Transverse colon (tissue), 4 donors: Measurements from ENCODE around the gene LRRC3C. TPM values are rescaled to one million over a fixed set of nuclear protein-coding genes. Genes with fewer than 3 reads are reported as not detected.
A peak's percentile ranks its signal among the peaks of the same experiment; 100 is the strongest.

Source experiments
- DNase-seq: peaks from one replicate; pipeline ENCODE4 v3.0.0-alpha.2; 2019
- H3K27ac ChIP-seq, 4 donors: fragments of 200-600 bp; sonication (generic); 2 replicates each; pipeline ENCODE4 v1.5.1; 2016 to 2018; ENCODE audit warnings: inconsistent platforms in 4 of 4
- H3K27me3 ChIP-seq: fragments of 200-600 bp; sonication (generic); 2 replicates; pipeline ENCODE4 v1.5.1; 2017; ENCODE audit warnings: inconsistent platforms
- H3K36me3 ChIP-seq, 4 donors: fragments of 200-600 bp; sonication (generic); 2 replicates each; pipeline ENCODE4 v1.5.1; 2017 to 2019; ENCODE audit warnings: inconsistent platforms in 4 of 4
- H3K4me1 ChIP-seq, 4 donors: fragments of 200-600 bp; sonication (generic); 2 replicates each; pipeline ENCODE4 v1.5.1; 2017 to 2020; ENCODE audit warnings: inconsistent platforms in 4 of 4
- H3K4me3 ChIP-seq, 4 donors: fragments of 200-600 bp; sonication (generic); 1 replicate in 1 of 4; 2 replicates in 3 of 4; pipeline versions ENCODE4 v1.5.1 to v1.6.1; 2017 to 2019; ENCODE audit warnings: inconsistent platforms in 4 of 4
- H3K9me3 ChIP-seq, 2 donors: fragments of 200-600 bp; sonication (generic); 2 replicates each; pipeline ENCODE4 v1.5.1; 2017 to 2019; ENCODE audit warnings: inconsistent platforms in 2 of 2
- EP300 ChIP-seq: sonication (generic); formaldehyde crosslinking; IDR thresholded peaks from one replicate; pipeline ENCODE4 v1.6.1; 2017; ENCODE audit warnings: antibody characterized with exemption, low read depth
- POLR2A ChIP-seq: fragments of 450-650 bp; IDR thresholded peaks from one replicate; pipeline ENCODE4 v1.6.1; 2016; ENCODE audit warnings: antibody characterized with exemption, mild to moderate bottlenecking, moderate library complexity
- POLR2AphosphoS5 ChIP-seq, 3 donors: sonication (generic); formaldehyde crosslinking; IDR thresholded peaks; one replicate each; pipeline ENCODE4 v1.6.1; 2016; ENCODE audit warnings: antibody characterized with exemption in 3 of 3
- WGBS, 2 donors: methylation state at CpG; one replicate each; pipeline ENCODE4 v1.1.5; 2018; ENCODE audit warnings: low coverage in 1 of 2; 5-methylcytosine and 5-hydroxymethylcytosine counted together
- in situ Hi-C, 4 donors: fragments of 200-750 bp; cut with MboI; loops; one replicate each; pipeline versions ENCODE4 v1.15.0 to v1.15.1; 2017; ENCODE audit warnings: low sequenced_read_pairs in 3 of 4, low pct_ligation_motif_present in 1 of 4, low pct_unique_long_range_greater_than_20kb in 1 of 4
- intact Hi-C: fragments of 100-400 bp; cut with DNase I; formaldehyde crosslinking; loops from one replicate; pipeline ENCODE4 v1.15.1; 2023; ENCODE audit warnings: low total_unique reads
- total RNA-seq, 4 donors: library from RNA; depleted of rRNA; stranded (reverse); fragments of >200 nt; gene quantifications; one replicate each; pipeline ENCODE4 v1.1.0, GENCODE V29; 2016
- TF ChIP-seq, protein P1 (sequence below), 5 experiments: fragments of 200-600 bp in 3 of 5; fragments of 450-650 bp in 2 of 5; sonication (generic) in 3 of 5; IDR thresholded peaks; 1 replicate in 2 of 5; 2 replicates in 3 of 5; pipeline ENCODE4 v1.5.1; 2016 to 2017; ENCODE audit warnings: antibody characterized with exemption in 5 of 5, inconsistent platforms in 3 of 5, mild to moderate bottlenecking in 2 of 5, moderate library complexity in 1 of 5

LRRC3C gene
- total RNA-seq, 4 donors from 2014 or later = not detected

- TF ChIP-seq POLR2A = no peak
- TF ChIP-seq, protein P1, sequence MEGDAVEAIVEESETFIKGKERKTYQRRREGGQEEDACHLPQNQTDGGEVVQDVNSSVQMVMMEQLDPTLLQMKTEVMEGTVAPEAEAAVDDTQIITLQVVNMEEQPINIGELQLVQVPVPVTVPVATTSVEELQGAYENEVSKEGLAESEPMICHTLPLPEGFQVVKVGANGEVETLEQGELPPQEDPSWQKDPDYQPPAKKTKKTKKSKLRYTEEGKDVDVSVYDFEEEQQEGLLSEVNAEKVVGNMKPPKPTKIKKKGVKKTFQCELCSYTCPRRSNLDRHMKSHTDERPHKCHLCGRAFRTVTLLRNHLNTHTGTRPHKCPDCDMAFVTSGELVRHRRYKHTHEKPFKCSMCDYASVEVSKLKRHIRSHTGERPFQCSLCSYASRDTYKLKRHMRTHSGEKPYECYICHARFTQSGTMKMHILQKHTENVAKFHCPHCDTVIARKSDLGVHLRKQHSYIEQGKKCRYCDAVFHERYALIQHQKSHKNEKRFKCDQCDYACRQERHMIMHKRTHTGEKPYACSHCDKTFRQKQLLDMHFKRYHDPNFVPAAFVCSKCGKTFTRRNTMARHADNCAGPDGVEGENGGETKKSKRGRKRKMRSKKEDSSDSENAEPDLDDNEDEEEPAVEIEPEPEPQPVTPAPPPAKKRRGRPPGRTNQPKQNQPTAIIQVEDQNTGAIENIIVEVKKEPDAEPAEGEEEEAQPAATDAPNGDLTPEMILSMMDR (IDR thresholded peaks at IDR 0.05) = no peak
- no peak for TF ChIP-seq EP300
- TF ChIP-seq POLR2AphosphoS5 (IDR thresholded peaks at IDR 0.05) = no peak
- WGBS, 2 donors = 0 to 1% methylated on average over 2 to 10 of the region's 10 CpGs
- Histone ChIP-seq H3K36me3 (peaks cover 0 to 8% (median 4%) of the 10 kb centered on the region in 4 donors), H3K4me1 (peaks cover 17 to 28% (median 20%) of the 10 kb centered on the region in 4 donors), H3K4me3 (peak overlapping the region; percentile 38 to 99 (median 88)), H3K27me3 (peaks cover 6% of the 10 kb centered on the region), H3K27ac (peak overlapping the region; percentile 94 to 99 (median 98)), H3K9me3 (no peaks in the 10 kb centered on the region)
- DNase-seq = peak; percentile 23
- intact Hi-C loops = no loop called here
- in situ Hi-C loops = no loop called here
Measured at GRCh38 chr17:39979893-39980350, 52.4 kb downstream of the LRRC3C start.

- DNase-seq = peak; percentile 99
- WGBS, 2 donors = 0% methylated on average over 81 of the region's 84 CpGs; no CpG with 5 or more reads in 1 of the 2 donors
- no peaks in the 10 kb centered on the region for H3K9me3 ChIP-seq
- peak within 1 kb of the TSS; percentile 87 to 99 (median 92) for H3K4me3 ChIP-seq
- TF ChIP-seq POLR2A (peak; percentile 93), EP300 (no peak), POLR2AphosphoS5 (IDR thresholded peaks at IDR 0.05) (peak; percentile 97 to 98 (median 97))
- TF ChIP-seq, protein P1 (IDR thresholded peaks at IDR 0.05) = peak; percentile 65 to 98 (median 76)
- H3K4me1 ChIP-seq = peaks cover 17 to 28% (median 20%) of the 10 kb centered on the region in 4 donors
- in situ Hi-C loops (no loop called here), intact Hi-C loops (no loop called here)
- H3K27ac ChIP-seq = peak within 1 kb of the TSS; percentile 94 to 99 (median 98)
- peaks cover 6% of the 10 kb centered on the region for H3K27me3 ChIP-seq
- H3K36me3 ChIP-seq = peaks cover 0 to 15% (median 7%) of the 10 kb centered on the region in 4 donors
Measured at GRCh38 chr17:39980351-39981206, 53.0 kb downstream of the LRRC3C start, which contains the start of gene PSMD3. PSMD3 (plus strand) TSS chr17:39980807; CDS start chr17:39980971, 164 bp downstream.

GRCh38 chr17:39981207-39981741, 53.7 kb downstream of the LRRC3C start:
- peaks cover 0 to 22% (median 8%) of the 10 kb centered on the region in 4 donors for H3K36me3 ChIP-seq
- WGBS, 2 donors = 0 to 1% methylated on average over 4 to 15 of the region's 15 CpGs
- H3K4me3 ChIP-seq = peak overlapping the region; percentile 87 to 99 (median 92)
- H3K4me1 ChIP-seq = peaks cover 17 to 28% (median 20%) of the 10 kb centered on the region in 4 donors
- no peak for DNase-seq
- intact Hi-C loops (no loop called here), in situ Hi-C loops (no loop called here)
- TF ChIP-seq, protein P1 (IDR thresholded peaks at IDR 0.05) = no peak
- TF ChIP-seq EP300 = no peak
- no peak for TF ChIP-seq POLR2A
- no peak for TF ChIP-seq POLR2AphosphoS5 (IDR thresholded peaks at IDR 0.05)
- peaks cover 6% of the 10 kb centered on the region for H3K27me3 ChIP-seq
- H3K27ac ChIP-seq = peak overlapping the region; percentile 94 to 99 (median 98)
- H3K9me3 ChIP-seq = no peaks in the 10 kb centered on the region

DNA sequence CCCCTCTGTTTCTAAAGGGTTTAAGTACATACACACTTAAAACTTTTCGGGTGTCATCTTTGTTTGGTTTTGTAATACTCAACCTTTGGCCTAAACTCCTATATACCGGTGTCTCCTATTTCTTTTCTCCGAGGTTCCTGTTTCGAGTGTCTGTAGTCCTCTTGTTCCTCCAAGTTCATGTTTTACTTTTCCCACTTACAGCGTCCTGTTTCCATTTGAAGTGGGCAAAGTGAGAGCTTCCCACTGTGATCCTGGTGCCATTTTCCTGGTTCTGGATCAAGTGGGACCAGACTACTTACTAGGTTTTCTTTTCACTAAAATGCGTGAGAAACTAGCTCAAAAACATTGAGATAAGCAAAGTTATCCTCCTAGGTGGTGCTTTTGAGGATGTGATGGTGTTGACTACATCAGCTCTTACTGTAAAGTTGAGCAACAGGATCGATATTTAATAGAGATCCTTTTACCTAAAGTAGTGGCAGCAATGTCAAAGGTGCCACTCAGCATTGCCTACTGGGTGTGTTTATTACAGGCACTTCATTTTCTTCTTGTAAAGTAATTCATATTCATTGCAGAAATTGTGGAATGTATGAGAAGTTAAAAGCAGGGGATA, 54.3 kb downstream of the LRRC3C start:
- WGBS, 2 donors = 0 to 9% methylated on average over 2 to 7 of the region's 7 CpGs
- Histone ChIP-seq H3K27me3 (peaks cover 1% of the 10 kb centered on the region), H3K9me3 (no peaks in the 10 kb centered on the region), H3K36me3 (peaks cover 0 to 28% (median 11%) of the 10 kb centered on the region in 4 donors), H3K27ac (peak overlapping the region; percentile 94 to 99 (median 98)), H3K4me3 (peak overlapping the region; percentile 87 to 99 (median 92)), H3K4me1 (peaks cover 17 to 28% (median 20%) of the 10 kb centered on the region in 4 donors)
- TF ChIP-seq POLR2A (no peak), EP300 (no peak), POLR2AphosphoS5 (IDR thresholded peaks at IDR 0.05) (peak in 1 of 3 donors; percentile 47)
- intact Hi-C loops (no loop called here), in situ Hi-C loops (no loop called here)
- DNase-seq = no peak
